Amygdala (tissue), 56 donors: Measurements from ENCODE around the gene TFPT.

Experiments
- DNase-seq, 56 donors: peaks; one replicate each; lab custom pipeline; 2025; lab: John Stamatoyannopoulos, UW

Gene TFPT

GRCh38 chr19:54095136-54095858 lies 20.2 kb downstream of the TFPT start:
- no peak for DNase-seq

DNA sequence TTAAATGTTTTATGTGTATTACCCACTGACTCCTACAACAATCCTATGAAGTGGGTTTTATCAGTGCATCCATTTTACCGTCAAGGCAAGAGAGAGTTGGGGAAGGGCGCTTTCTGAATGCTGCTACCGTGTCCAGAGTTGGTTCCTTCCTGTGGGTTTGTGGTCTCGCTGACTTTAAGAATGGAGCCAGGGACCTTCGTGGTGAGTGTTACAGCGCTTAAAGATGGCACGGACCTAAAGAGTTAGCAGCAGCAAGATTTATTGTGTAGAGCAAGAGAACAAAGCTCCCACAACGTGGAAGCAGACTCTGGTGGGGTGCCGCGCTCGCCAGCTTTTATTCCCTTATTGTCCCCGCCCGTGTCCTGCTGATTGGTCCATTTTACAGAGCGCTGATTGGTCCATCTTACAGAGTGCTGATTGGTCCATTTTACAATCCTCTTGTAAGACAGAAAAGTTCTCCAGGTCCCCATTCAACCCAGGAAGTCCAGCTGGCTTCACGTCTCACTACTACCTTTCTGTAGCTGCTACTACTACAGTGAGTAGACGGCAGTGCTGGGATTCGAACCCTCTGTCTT lies 20.9 kb downstream of the TFPT start:
- no peak for DNase-seq

GRCh38 chr19:54084410-54084809 lies 31.0 kb downstream of the TFPT start:
- no peak for DNase-seq

DNA sequence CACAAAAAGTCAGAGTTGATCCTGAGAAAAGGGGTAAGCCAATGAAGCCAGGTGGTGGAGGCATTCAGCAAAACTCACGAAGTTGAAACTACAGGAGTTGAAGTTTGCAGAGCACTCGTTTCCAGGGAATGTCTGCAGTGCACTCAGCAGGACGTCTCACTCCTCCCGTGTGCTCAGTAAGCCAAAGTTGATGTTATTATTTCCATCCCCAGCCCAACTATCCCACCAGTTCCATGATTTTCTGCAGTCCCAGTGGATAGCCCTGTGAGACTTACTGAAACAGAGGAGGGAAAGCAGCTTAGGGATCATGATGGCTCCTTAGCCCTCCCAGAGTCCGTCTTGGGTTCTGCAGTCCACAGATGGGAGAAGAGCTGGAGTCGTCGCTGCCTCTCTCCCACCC lies 34.4 kb downstream of the TFPT start, which contains the start of gene TARM1:
TARM1 (minus strand) TSS at position 334 of the 400 bp plus-strand sequence; CDS start at position 309, 25 bp downstream.
- DNase-seq: no peak

DNA sequence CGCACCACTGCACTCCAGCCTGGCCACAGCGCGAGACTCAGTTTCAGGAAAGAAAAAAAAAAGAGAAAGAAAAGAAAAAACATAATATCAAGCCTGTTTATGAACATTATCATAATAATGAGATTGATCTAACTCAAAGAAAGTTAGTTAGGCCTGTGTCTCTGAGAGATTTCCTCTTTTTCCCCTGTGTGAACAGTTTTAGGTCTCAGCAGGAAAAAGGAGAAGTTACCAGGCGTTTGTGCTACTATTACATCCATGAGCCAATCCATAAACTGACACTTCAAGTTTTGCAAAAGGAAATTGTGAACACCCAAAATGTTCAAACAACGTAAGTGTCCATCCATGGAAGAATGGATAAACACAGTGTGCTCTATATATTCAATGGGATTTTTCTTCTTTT lies 38.1 kb downstream of the TFPT start:
- no peak for DNase-seq

- DNase-seq: no peak
Observed at GRCh38 chr19:54074851-54075250, 40.6 kb downstream of the TFPT start.

GRCh38 chr19:54073829-54074228 lies 41.6 kb downstream of the TFPT start:
- no peak for DNase-seq

DNA sequence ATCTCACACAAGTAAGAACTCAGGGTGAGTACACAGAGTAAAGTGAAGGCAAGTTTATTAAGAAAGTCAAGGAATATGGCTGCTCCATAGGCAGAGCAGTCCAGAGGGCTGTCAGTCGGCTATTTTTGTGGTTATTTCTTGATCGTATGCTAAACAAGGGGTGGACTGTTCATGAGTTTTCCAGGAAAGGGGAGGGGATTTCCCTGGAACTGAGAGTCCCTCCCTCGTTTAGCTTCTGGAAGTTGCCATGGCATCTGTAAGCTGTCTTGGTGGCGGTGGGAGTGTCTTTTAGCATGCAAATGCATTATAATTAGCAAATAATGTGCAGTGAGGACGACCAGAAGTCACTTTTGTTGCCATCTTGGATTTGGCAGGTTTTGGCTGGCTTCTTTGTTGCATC lies 46.0 kb downstream of the TFPT start:
- DNase-seq: no peak

DNA sequence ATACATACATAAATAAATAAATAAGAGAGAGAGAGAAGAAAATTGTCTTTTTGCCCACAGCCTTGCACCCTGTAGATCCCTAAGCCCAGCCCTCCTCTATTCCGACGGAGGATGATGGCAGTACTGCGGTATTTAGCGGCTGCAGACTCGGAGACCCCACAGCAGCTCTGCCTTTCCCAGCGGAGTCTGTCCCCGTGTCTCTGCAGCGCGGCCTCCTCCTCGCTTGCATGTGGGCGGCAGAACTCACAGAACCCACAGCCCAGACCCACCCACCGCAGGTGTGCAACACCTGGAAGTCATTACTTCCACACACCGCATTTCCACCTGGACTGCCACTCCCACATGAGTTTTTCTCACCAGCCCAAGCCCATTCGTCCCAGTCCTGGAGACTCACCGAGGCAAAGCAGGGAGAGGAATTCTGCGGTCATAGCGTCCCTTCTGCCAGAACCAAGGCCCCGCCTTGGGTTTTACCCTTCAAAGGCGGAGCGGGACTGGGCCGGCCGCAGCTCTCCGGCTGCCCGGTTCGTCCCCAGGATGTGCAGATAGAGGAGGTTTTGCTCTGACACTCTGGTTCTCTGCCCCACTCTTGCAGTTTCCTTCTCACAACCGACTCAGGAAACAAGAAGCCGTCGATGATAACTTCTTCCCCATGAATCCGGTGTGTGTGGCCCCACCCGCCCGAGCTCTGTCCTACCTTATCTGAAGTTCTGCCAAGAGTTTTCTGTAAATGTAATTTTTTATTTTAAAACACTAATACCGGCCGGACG lies 51.9 kb downstream of the TFPT start, which contains the start of gene VSTM1:
VSTM1 (minus strand) TSS at position 548 of the 767 bp plus-strand sequence; CDS start at position 428, 120 bp downstream.
- no peak for DNase-seq

DNA sequence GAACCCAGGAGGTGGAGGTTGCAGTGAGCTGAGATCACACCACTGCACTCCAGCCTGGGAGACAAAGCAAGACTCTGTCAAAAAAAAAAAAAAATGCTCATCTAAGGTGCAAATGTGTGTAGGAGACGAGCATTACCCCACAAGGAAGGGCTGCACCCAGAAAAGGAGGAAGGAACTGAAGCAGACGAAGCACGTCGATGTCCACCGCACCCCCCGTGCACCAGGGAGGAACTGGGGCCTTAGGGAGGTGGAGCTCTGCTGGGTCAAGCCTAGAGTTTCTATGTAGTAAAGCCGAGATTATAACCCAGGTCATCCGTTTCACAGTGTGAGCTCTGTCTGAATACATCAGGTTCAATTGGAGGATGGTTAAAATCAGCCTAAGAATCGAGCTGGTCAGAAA lies 52.8 kb downstream of the TFPT start:
- no peak for DNase-seq
